Transverse colon (tissue), 4 donors: ENCODE results near the gene TAS1R1. TPM values are rescaled to one million over a fixed set of nuclear protein-coding genes. Genes with fewer than 3 reads are reported as not detected.
A peak's percentile ranks its signal among the peaks of the same experiment; 100 is the strongest.

Source experiments
- DNase-seq: peaks from one replicate; pipeline ENCODE4 v3.0.0-alpha.2; 2019
- H3K27ac ChIP-seq, 4 donors: fragments of 200-600 bp; sonication (generic); 2 replicates each; pipeline ENCODE4 v1.5.1; 2016 to 2018; ENCODE audit warnings: inconsistent platforms in 4 of 4
- H3K27me3 ChIP-seq: fragments of 200-600 bp; sonication (generic); 2 replicates; pipeline ENCODE4 v1.5.1; 2017; ENCODE audit warnings: inconsistent platforms
- H3K36me3 ChIP-seq, 4 donors: fragments of 200-600 bp; sonication (generic); 2 replicates each; pipeline ENCODE4 v1.5.1; 2017 to 2019; ENCODE audit warnings: inconsistent platforms in 4 of 4
- H3K4me1 ChIP-seq, 4 donors: fragments of 200-600 bp; sonication (generic); 2 replicates each; pipeline ENCODE4 v1.5.1; 2017 to 2020; ENCODE audit warnings: inconsistent platforms in 4 of 4
- H3K4me3 ChIP-seq, 4 donors: fragments of 200-600 bp; sonication (generic); 1 replicate in 1 of 4; 2 replicates in 3 of 4; pipeline versions ENCODE4 v1.5.1 to v1.6.1; 2017 to 2019; ENCODE audit warnings: inconsistent platforms in 4 of 4
- H3K9me3 ChIP-seq, 2 donors: fragments of 200-600 bp; sonication (generic); 2 replicates each; pipeline ENCODE4 v1.5.1; 2017 to 2019; ENCODE audit warnings: inconsistent platforms in 2 of 2
- EP300 ChIP-seq: sonication (generic); formaldehyde crosslinking; IDR thresholded peaks from one replicate; pipeline ENCODE4 v1.6.1; 2017; ENCODE audit warnings: antibody characterized with exemption, low read depth
- POLR2A ChIP-seq: fragments of 450-650 bp; IDR thresholded peaks from one replicate; pipeline ENCODE4 v1.6.1; 2016; ENCODE audit warnings: antibody characterized with exemption, mild to moderate bottlenecking, moderate library complexity
- POLR2AphosphoS5 ChIP-seq, 3 donors: sonication (generic); formaldehyde crosslinking; IDR thresholded peaks; one replicate each; pipeline ENCODE4 v1.6.1; 2016; ENCODE audit warnings: antibody characterized with exemption in 3 of 3
- WGBS, 2 donors: methylation state at CpG; one replicate each; pipeline ENCODE4 v1.1.5; 2018; ENCODE audit warnings: low coverage in 1 of 2; 5-methylcytosine and 5-hydroxymethylcytosine counted together
- in situ Hi-C, 4 donors: fragments of 200-750 bp; cut with MboI; loops; one replicate each; pipeline versions ENCODE4 v1.15.0 to v1.15.1; 2017; ENCODE audit warnings: low sequenced_read_pairs in 3 of 4, low pct_ligation_motif_present in 1 of 4, low pct_unique_long_range_greater_than_20kb in 1 of 4
- intact Hi-C: fragments of 100-400 bp; cut with DNase I; formaldehyde crosslinking; loops from one replicate; pipeline ENCODE4 v1.15.1; 2023; ENCODE audit warnings: low total_unique reads
- total RNA-seq, 4 donors: library from RNA; depleted of rRNA; stranded (reverse); fragments of >200 nt; gene quantifications; one replicate each; pipeline ENCODE4 v1.1.0, GENCODE V29; 2016
- TF ChIP-seq, protein P1 (sequence below), 5 experiments: fragments of 200-600 bp in 3 of 5; fragments of 450-650 bp in 2 of 5; sonication (generic) in 3 of 5; IDR thresholded peaks; 1 replicate in 2 of 5; 2 replicates in 3 of 5; pipeline ENCODE4 v1.5.1; 2016 to 2017; ENCODE audit warnings: antibody characterized with exemption in 5 of 5, inconsistent platforms in 3 of 5, mild to moderate bottlenecking in 2 of 5, moderate library complexity in 1 of 5

TAS1R1 gene
- total RNA-seq: under 1 TPM in 1 of 4 donors, not detected in 3; 0.48 TPM

DNA sequence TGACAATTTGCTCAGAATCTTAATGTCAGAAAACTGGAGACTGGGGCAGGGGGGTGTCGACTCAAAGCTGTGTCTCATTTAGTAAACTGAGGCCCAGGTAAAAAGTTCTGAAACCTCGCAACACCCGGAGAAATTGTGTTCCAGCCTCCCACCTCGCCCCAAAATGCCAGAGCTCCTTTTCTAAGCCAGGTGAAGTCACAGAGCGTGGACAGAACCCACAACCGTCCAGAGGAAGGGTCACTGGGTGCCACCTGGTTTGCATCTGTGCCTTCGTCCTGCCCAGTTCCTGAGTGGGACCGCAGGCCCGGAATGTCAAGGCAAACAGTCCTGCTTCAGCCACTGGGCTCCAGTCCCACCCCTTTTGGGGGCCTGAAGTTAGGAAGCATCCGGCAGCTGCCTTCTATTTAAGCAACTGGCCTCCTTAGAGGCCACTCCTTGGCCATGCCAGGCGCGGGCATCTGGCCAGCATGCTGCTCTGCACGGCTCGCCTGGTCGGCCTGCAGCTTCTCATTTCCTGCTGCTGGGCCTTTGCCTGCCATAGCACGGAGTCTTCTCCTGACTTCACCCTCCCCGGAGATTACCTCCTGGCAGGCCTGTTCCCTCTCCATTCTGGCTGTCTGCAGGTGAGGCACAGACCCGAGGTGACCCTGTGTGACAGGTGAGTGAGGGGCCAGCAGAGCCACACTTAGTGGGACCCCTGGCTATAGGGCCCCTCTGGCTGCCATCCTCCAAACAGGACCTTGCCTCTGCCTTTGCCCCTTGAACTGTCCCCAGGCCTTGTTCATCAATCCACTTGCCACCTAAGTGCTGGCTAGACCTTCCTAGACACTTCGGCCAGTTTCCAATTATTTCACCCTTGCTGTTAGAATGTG, at the start of gene TAS1R1:
Gene TAS1R1 (plus strand): TSS at position 401 of the 872 bp plus-strand sequence. CDS start 67 bp downstream, at position 468.
- Histone ChIP-seq H3K9me3 (no peaks in the 10 kb centered on the region), H3K27ac (peak within 1 kb of the TSS; percentile 84 to 87 (median 86)), H3K4me1 (peaks cover 6 to 27% (median 24%) of the 10 kb centered on the region in 4 donors), H3K27me3 (no peaks in the 10 kb centered on the region), H3K36me3 (peaks cover 0 to 3% (median 0%) of the 10 kb centered on the region in 4 donors), H3K4me3 (peak within 1 kb of the TSS; percentile 86 to 99 (median 94))
- WGBS, 2 donors: 74 to 76% methylated on average over 5 to 19 of the region's 19 CpGs
- intact Hi-C loops (loop anchor here (10.0 kb wide), 1 partner anchor 90 kb away; no protein-coding TSS in a partner anchor), in situ Hi-C loops (no loop called here)
- peak; percentile 20 for DNase-seq
- TF ChIP-seq POLR2AphosphoS5 (IDR thresholded peaks at IDR 0.05): no peak
- TF ChIP-seq POLR2A: no peak
- TF ChIP-seq EP300: no peak
- TF ChIP-seq, protein P1, sequence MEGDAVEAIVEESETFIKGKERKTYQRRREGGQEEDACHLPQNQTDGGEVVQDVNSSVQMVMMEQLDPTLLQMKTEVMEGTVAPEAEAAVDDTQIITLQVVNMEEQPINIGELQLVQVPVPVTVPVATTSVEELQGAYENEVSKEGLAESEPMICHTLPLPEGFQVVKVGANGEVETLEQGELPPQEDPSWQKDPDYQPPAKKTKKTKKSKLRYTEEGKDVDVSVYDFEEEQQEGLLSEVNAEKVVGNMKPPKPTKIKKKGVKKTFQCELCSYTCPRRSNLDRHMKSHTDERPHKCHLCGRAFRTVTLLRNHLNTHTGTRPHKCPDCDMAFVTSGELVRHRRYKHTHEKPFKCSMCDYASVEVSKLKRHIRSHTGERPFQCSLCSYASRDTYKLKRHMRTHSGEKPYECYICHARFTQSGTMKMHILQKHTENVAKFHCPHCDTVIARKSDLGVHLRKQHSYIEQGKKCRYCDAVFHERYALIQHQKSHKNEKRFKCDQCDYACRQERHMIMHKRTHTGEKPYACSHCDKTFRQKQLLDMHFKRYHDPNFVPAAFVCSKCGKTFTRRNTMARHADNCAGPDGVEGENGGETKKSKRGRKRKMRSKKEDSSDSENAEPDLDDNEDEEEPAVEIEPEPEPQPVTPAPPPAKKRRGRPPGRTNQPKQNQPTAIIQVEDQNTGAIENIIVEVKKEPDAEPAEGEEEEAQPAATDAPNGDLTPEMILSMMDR (IDR thresholded peaks at IDR 0.05): no peak

DNA sequence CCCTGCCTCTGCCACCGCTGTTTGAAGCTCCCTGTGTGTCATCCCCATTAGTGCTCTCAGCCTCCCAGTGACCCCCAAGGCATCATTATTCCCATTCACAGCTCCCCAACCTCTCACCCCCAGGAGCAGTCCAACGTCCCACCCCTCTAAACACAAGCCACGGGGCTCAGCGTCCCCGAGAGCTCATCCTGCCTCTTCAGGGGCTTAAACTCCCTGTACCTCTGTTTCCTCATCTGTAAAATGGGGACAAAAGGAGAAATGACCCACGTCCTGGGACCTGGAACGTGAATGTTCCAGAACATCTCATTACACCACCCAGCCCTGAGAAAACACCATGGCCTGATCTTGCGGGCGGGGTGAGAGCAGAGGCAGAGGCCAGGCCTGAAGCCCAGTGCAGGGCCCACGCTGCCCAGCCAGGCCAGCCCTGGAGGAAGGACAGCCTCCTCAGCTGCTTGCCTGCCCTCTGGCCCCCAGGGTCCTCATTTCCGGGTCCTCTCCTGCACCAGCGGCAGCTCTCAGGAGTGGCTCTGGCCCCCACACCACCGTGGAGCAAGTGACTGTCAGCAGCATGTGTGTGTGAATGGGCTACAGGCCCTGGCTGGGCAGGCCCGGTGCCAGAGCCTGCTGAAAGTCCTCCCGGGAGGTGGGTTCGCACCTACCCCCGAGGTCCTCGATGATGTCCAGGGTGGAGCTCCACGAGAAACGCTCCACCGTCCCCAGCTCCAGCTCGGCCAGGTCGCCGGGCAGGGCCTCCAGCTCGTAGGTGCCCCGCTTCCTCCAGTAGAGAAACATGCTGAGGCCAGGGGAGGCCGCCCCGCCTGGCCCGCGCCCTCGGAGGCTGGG, 49.5 kb upstream of the TAS1R1 start:
- H3K27me3 ChIP-seq: peaks cover 5% of the 10 kb centered on the region
- in situ Hi-C loops: no loop called here
- no peak overlapping the region for H3K4me3 ChIP-seq
- 83% methylated on average over 27 of the region's 31 CpGs; no CpG with 5 or more reads in 1 of the 2 donors for WGBS, 2 donors
- H3K27ac ChIP-seq: no peak overlapping the region
- TF ChIP-seq, protein P1 (IDR thresholded peaks at IDR 0.05): no peak
- TF ChIP-seq EP300 (no peak), POLR2AphosphoS5 (IDR thresholded peaks at IDR 0.05) (no peak)
- H3K4me1 ChIP-seq: peaks cover 0 to 10% (median 8%) of the 10 kb centered on the region in 4 donors
- no peaks in the 10 kb centered on the region for H3K36me3 ChIP-seq
- intact Hi-C loops: no loop called here
- no peaks in the 10 kb centered on the region for H3K9me3 ChIP-seq
- DNase-seq: no peak

DNA sequence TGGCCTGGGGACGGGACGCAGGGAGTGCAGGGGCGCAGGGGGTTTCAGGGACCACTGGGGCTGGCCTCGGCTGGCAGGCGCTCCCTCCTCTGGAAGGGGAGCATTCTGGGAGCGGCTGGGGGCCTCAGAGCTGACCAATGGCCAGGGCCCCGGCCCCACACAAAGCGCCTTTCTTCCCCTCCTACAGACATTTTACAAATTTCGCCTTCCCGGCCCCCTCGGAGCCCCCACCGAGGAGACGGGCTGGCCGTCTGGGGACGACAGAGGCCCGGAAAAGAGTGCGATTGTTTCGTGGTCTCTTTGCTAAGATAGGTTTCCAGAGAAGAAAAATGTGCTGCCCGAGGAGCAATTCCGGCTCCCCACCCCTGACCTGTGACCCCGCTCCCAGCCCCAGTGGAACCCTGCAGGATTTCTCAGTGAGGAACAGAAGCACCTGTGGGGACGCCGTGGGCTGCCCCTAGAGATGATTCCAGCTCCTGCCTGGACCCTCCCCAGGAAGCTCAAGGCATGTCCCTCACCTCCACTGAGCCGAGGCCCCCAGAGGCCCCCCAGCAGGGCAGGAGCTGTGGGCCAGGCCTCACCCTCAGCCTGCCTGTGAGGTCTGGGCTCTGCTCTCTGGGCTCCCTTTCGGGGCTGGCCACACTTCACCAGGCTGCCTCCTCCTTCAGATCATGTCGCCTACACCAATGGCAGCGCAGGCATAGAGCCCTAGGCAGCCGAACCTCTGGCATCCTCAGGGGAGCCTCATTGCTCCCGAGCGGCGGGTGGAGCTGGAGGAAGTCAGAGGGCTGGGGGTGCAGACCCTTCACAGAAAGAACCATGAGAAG, 48.7 kb upstream of the TAS1R1 start:
- no peaks in the 10 kb centered on the region for H3K27me3 ChIP-seq
- no peak overlapping the region for H3K27ac ChIP-seq
- TF ChIP-seq POLR2AphosphoS5 (IDR thresholded peaks at IDR 0.05): no peak
- H3K36me3 ChIP-seq: no peaks in the 10 kb centered on the region
- no peak for DNase-seq
- H3K4me3 ChIP-seq: no peak overlapping the region
- no peaks in the 10 kb centered on the region for H3K9me3 ChIP-seq
- intact Hi-C loops: no loop called here
- peaks cover 0 to 10% (median 8%) of the 10 kb centered on the region in 4 donors for H3K4me1 ChIP-seq
- in situ Hi-C loops: no loop called here
- 80% methylated on average over 29 of the region's 31 CpGs; no CpG with 5 or more reads in 1 of the 2 donors for whole genome bisulfite sequencing, 2 donors

DNA sequence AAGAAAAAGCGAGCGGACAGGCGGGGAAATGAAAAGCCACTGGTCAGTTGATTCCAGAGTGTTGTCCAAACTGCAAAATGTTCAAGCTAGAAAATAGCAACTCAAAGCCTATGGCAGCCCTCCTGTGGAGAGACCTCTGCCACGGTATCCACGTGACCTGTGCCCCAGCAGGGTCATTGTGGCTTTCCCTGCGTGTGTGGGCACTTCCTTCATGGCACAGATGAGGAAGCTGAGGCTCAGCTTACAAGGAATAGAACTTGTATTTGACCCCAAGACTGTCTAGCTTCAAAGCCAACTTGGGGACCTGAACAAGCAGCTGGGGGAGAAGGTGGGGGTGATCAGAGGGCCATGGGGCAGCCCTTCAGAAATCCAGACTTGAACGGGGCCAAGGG, 48.1 kb upstream of the TAS1R1 start:
- no peak overlapping the region for H3K4me3 ChIP-seq
- H3K4me1 ChIP-seq: peaks cover 0 to 6% (median 5%) of the 10 kb centered on the region in 4 donors
- intact Hi-C loops: no loop called here
- no peak overlapping the region for H3K27ac ChIP-seq
- no peaks in the 10 kb centered on the region for H3K9me3 ChIP-seq
- TF ChIP-seq EP300 (no peak), POLR2AphosphoS5 (IDR thresholded peaks at IDR 0.05) (no peak), POLR2A (no peak)
- TF ChIP-seq, protein P1 (IDR thresholded peaks at IDR 0.05): no peak
- in situ Hi-C loops: no loop called here
- DNase-seq: no peak
- no peaks in the 10 kb centered on the region for H3K27me3 ChIP-seq
- 62% methylated on average over 7 of the region's 7 CpGs; no CpG with 5 or more reads in 1 of the 2 donors for WGBS, 2 donors
- no peaks in the 10 kb centered on the region for H3K36me3 ChIP-seq
